HCT116 (cell line): ENCODE results near the gene ACACB. TPM values are rescaled to one million over a fixed set of nuclear protein-coding genes. Genes with fewer than 3 reads are reported as not detected.

Experiments used
- ATAC-seq: fragments of 200-7000 bp; cut with Tn5 transposase; 2 replicates; pipeline ENCODE4 v1.9.1; 2020; ENCODE audit warnings: mild to moderate bottlenecking, moderate library complexity
- BruUV-seq: library from RNA; stranded (reverse); fragments of 400-500 nt; replicated peaks from 2 replicates; lab custom pipeline; 2021; lab: Mats Ljungman, UMichigan
- CTCF ChIA-PET: fragments of 300-600 bp; sonication (Branson Sonifier 250); formaldehyde crosslinking; loops from one replicate; lab custom pipeline; 2021; ENCODE audit warnings: antibody characterized with exemption; lab: Charles Lee
- POLR2A ChIA-PET: fragments of 300-600, 350-600 bp; sonication (Branson Sonifier 250); formaldehyde crosslinking; loops from one replicate; lab custom pipeline; 2021; ENCODE audit warnings: antibody characterized with exemption; lab: Charles Lee
- RAD21 ChIA-PET, 2 experiments: fragments of 300-600 bp; sonication (Branson Sonifier 250); formaldehyde crosslinking; loops; one replicate each; lab custom pipeline; 2023; ENCODE audit warnings: low total read pairs in 2 of 2; ENCODE audit not compliant: uncharacterized antibody in 2 of 2, unreplicated experiment in 2 of 2, low non-redundant PET in 1 of 2; lab: Charles Lee
- DNase-seq: peaks from one replicate; pipeline ENCODE4 v3.0.0-alpha.2; 2010; ENCODE audit warnings: low read depth, low spot score
- H2AFZ ChIP-seq: fragments of 200-600 bp; shearing (Covaris generic), sonication (generic); 2 replicates; pipeline ENCODE4 v1.6.1; 2017; ENCODE audit warnings: low read depth, mixed run types, mixed read lengths, antibody characterized with exemption, low read length; ENCODE audit not compliant: poor library complexity, severe bottlenecking
- H3K27ac ChIP-seq: 2 replicates; pipeline ENCODE4 v1.5.1; 2012; ENCODE audit warnings: low read depth, low read length
- H3K27me3 ChIP-seq: fragments of 200-600 bp; sonication (generic); 2 replicates; pipeline ENCODE4 v1.6.1; 2016; ENCODE audit warnings: mixed run types, low read length, mixed read lengths; ENCODE audit not compliant: insufficient read depth
- H3K36me3 ChIP-seq, 2 experiments: fragments of 200-500 bp in 1 of 2; fragments of 200-600 bp in 1 of 2; sonication (Bioruptor generic) in 1 of 2; sonication (generic) in 1 of 2; 2 replicates each; pipeline versions ENCODE4 v1.5.1 to v1.6.1; 2014 to 2016; ENCODE audit warnings: low read length in 2 of 2, inconsistent platforms in 1 of 2, mixed read lengths in 1 of 2, mixed run types in 1 of 2; ENCODE audit not compliant: insufficient read depth in 2 of 2, control insufficient read depth in 1 of 2
- H3K4me1 ChIP-seq, 2 experiments: fragments of 200-600 bp in 1 of 2; sonication (generic) in 1 of 2; 2 replicates each; pipeline versions ENCODE4 v1.5.1 to v1.6.1; 2012 to 2017; ENCODE audit warnings: low read length in 2 of 2, inconsistent platforms in 1 of 2, mild to moderate bottlenecking in 1 of 2, mixed read lengths in 1 of 2, mixed run types in 1 of 2, moderate library complexity in 1 of 2; ENCODE audit not compliant: insufficient read depth in 2 of 2, control insufficient read depth in 1 of 2
- H3K4me2 ChIP-seq: fragments of 200-600 bp; sonication (generic); 2 replicates; pipeline ENCODE4 v1.6.1; 2017; ENCODE audit warnings: mixed run types, low read length, mixed read lengths
- H3K4me3 ChIP-seq, 2 experiments: fragments of 200-600 bp in 1 of 2; sonication (generic) in 1 of 2; replicated peaks in 1 of 2; 2 replicates each; pipeline ENCODE4 v1.5.1; 2011 to 2016; ENCODE audit warnings: low read length in 2 of 2, control low read depth in 1 of 2, low read depth in 1 of 2, mild to moderate bottlenecking in 1 of 2, mixed read lengths in 1 of 2, mixed run types in 1 of 2
- H3K79me2 ChIP-seq: fragments of 200-600 bp; sonication (generic); 2 replicates; pipeline ENCODE4 v1.6.1; 2017; ENCODE audit warnings: mild to moderate bottlenecking, mixed run types, low read length, moderate library complexity, mixed read lengths; ENCODE audit not compliant: insufficient read depth
- H3K9ac ChIP-seq: fragments of 200-600 bp; sonication (generic); 2 replicates; pipeline ENCODE4 v1.6.1; 2016; ENCODE audit warnings: low read length, mixed read lengths
- H3K9me2 ChIP-seq: fragments of 200-600 bp; sonication (generic), shearing (Covaris generic); 2 replicates; pipeline ENCODE4 v1.6.1; 2017; ENCODE audit warnings: mixed run types, mild to moderate bottlenecking, moderate library complexity; ENCODE audit not compliant: insufficient read depth
- H3K9me3 ChIP-seq, 2 experiments: fragments of 200-500 bp in 1 of 2; fragments of 200-600 bp in 1 of 2; sonication (Bioruptor generic) in 1 of 2; sonication (generic) in 1 of 2; 2 replicates each; pipeline ENCODE4 v1.6.1; 2014 to 2017; ENCODE audit warnings: low read length in 2 of 2, mixed read lengths in 2 of 2, inconsistent platforms in 1 of 2, low read depth in 1 of 2, mild to moderate bottlenecking in 1 of 2, mixed run types in 1 of 2, moderate library complexity in 1 of 2; ENCODE audit not compliant: control insufficient read depth in 1 of 2, insufficient read depth in 1 of 2
- H4K20me1 ChIP-seq: fragments of 200-600 bp; sonication (generic), shearing (Covaris generic); 2 replicates; pipeline ENCODE4 v1.6.1; 2017; ENCODE audit warnings: mixed run types, mild to moderate bottlenecking, moderate library complexity; ENCODE audit not compliant: insufficient read depth
- CBX3 ChIP-seq: IDR thresholded peaks from 2 replicates; pipeline ENCODE4 v1.6.1; 2012; ENCODE audit warnings: low read depth
- CEBPB ChIP-seq: IDR thresholded peaks from 2 replicates; pipeline ENCODE4 v1.6.1; 2012; ENCODE audit warnings: low read depth
- EGR1 ChIP-seq: IDR thresholded peaks from 2 replicates; pipeline ENCODE4 v1.6.1; 2012; ENCODE audit warnings: low read depth
- ELF1 ChIP-seq: IDR thresholded peaks from 2 replicates; pipeline ENCODE4 v1.6.1; 2012; ENCODE audit warnings: low read depth, borderline replicate concordance
- EZH2phosphoT487 ChIP-seq: fragments of 200-600 bp; IDR thresholded peaks from 2 replicates; pipeline ENCODE4 v1.6.1; 2018; ENCODE audit warnings: antibody characterized with exemption, borderline replicate concordance
- FOSL1 ChIP-seq: IDR thresholded peaks from 2 replicates; pipeline ENCODE4 v1.6.1; 2012; ENCODE audit warnings: low read depth
- JUND ChIP-seq: IDR thresholded peaks from 2 replicates; pipeline ENCODE4 v1.6.1; 2012
- POLR2A ChIP-seq: IDR thresholded peaks from 2 replicates; pipeline ENCODE4 v1.7.0; 2011; ENCODE audit warnings: borderline replicate concordance; ENCODE audit not compliant: insufficient read depth, insufficient read length; ENCODE audit errors: extremely low read depth
- POLR2AphosphoS5 ChIP-seq: IDR thresholded peaks from 2 replicates; pipeline ENCODE4 v1.6.1; 2011; ENCODE audit warnings: mild to moderate bottlenecking, low read depth, low read length, moderate library complexity
- RAD21 ChIP-seq: IDR thresholded peaks from 2 replicates; pipeline ENCODE4 v1.6.1; 2012; ENCODE audit warnings: low read depth, mild to moderate bottlenecking
- SIN3A ChIP-seq: IDR thresholded peaks from 2 replicates; pipeline ENCODE4 v1.6.1; 2012; ENCODE audit warnings: low read depth
- SP1 ChIP-seq: IDR thresholded peaks from 2 replicates; pipeline ENCODE4 v1.6.1; 2012; ENCODE audit warnings: low read depth
- TCF7L2 ChIP-seq: IDR thresholded peaks from 2 replicates; pipeline ENCODE4 v1.7.0; 2011; ENCODE audit warnings: borderline replicate concordance, inconsistent platforms; ENCODE audit not compliant: insufficient read depth, insufficient read length; ENCODE audit errors: extremely low read depth
- YY1 ChIP-seq: IDR thresholded peaks from 2 replicates; pipeline ENCODE4 v1.6.1; 2011; ENCODE audit warnings: low read length, low read depth, moderate library complexity, mild to moderate bottlenecking; ENCODE audit not compliant: insufficient replicate concordance; ENCODE audit errors: extremely low read depth
- ZFX ChIP-seq: fragments of 450-650 bp; IDR thresholded peaks from 2 replicates; pipeline ENCODE4 v1.6.1; 2017
- ZNF274 ChIP-seq: fragments of 200-500 bp; sonication (Bioruptor generic); IDR thresholded peaks from 2 replicates; pipeline ENCODE4 v1.6.1; 2014; ENCODE audit warnings: mild to moderate bottlenecking, low read depth, low read length, inconsistent platforms
- intact Hi-C: fragments of 100-400 bp; cut with micrococcal nuclease; formaldehyde crosslinking; loops from 2 replicates; pipeline ENCODE4 v1.10.0; 2022
- total RNA-seq: library from RNA; stranded (reverse); gene quantifications from one replicate; pipeline ENCODE4 v1.2.1, GENCODE V29; 2021; ENCODE audit not compliant: unreplicated experiment
- TF ChIP-seq, protein P1 (sequence below): IDR thresholded peaks from 2 replicates; pipeline ENCODE4 v1.6.1; 2011; ENCODE audit warnings: mild to moderate bottlenecking, low read length, moderate library complexity; ENCODE audit not compliant: insufficient replicate concordance; ENCODE audit errors: extremely low read depth
- TF ChIP-seq, protein P2 (sequence below), 3 experiments: fragments of 200-600 bp in 1 of 3; sonication (generic) in 1 of 3; IDR thresholded peaks in 2 of 3; conservative IDR thresholded peaks in 1 of 3; 2 replicates each; pipeline ENCODE4 v1.5.1; 2012 to 2017; ENCODE audit warnings: low read depth in 2 of 3, low read length in 2 of 3, antibody characterized with exemption in 1 of 3, borderline replicate concordance in 1 of 3, control low read depth in 1 of 3, mild to moderate bottlenecking in 1 of 3, mixed read lengths in 1 of 3, mixed run types in 1 of 3, moderate library complexity in 1 of 3; ENCODE audit not compliant: insufficient read depth in 1 of 3
- TF ChIP-seq, protein P3 (sequence below): IDR thresholded peaks from 2 replicates; pipeline ENCODE4 v1.6.1; 2012

ACACB gene
- total RNA-seq, 1 experiment from 2014 or later = 11.1 TPM

DNA sequence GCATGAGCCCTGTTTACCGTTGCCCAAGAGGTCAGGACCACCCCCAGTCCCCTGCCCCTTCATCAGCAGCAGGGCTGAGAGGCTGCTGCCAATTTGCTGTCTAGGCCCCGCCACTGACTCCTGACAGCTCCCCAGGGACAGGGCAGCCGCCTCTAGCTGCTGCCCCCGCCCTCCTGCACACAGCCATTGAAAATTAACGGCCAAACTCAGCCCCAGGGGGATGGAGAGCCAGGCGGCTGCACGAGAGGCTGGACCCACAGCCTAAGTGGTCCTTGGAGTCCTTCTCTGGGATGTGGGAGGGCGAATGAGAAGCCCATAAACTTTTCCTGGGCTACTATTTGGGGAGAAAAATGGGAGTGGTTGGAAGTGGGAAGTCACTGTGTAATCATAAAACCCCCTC is 188.1 kb downstream of the ACACB start:
- Histone ChIP-seq H3K27me3 (peaks cover 10% of the 10 kb centered on the region; the same call in 1 of the 2 replicates), H3K79me2 (no peaks in the 10 kb centered on the region), H3K4me3 (no peak overlapping the region), H3K36me3 (no peaks in the 10 kb centered on the region), H3K4me1 (peaks cover 2 to 10% of the 10 kb centered on the region in 2 experiments; a peak in 3 of 4 replicates), H2AFZ (no peak overlapping the region), H4K20me1 (no peaks in the 10 kb centered on the region), H3K9me3 (no peaks in the 10 kb centered on the region), H3K9me2 (no peaks in the 10 kb centered on the region), H3K9ac (no peak overlapping the region), H3K4me2 (no peak overlapping the region), H3K27ac (no peak overlapping the region)
- TF ChIP-seq, protein P1, sequence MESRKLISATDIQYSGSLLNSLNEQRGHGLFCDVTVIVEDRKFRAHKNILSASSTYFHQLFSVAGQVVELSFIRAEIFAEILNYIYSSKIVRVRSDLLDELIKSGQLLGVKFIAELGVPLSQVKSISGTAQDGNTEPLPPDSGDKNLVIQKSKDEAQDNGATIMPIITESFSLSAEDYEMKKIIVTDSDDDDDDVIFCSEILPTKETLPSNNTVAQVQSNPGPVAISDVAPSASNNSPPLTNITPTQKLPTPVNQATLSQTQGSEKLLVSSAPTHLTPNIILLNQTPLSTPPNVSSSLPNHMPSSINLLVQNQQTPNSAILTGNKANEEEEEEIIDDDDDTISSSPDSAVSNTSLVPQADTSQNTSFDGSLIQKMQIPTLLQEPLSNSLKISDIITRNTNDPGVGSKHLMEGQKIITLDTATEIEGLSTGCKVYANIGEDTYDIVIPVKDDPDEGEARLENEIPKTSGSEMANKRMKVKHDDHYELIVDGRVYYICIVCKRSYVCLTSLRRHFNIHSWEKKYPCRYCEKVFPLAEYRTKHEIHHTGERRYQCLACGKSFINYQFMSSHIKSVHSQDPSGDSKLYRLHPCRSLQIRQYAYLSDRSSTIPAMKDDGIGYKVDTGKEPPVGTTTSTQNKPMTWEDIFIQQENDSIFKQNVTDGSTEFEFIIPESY = no peak
- TF ChIP-seq, protein P2, sequence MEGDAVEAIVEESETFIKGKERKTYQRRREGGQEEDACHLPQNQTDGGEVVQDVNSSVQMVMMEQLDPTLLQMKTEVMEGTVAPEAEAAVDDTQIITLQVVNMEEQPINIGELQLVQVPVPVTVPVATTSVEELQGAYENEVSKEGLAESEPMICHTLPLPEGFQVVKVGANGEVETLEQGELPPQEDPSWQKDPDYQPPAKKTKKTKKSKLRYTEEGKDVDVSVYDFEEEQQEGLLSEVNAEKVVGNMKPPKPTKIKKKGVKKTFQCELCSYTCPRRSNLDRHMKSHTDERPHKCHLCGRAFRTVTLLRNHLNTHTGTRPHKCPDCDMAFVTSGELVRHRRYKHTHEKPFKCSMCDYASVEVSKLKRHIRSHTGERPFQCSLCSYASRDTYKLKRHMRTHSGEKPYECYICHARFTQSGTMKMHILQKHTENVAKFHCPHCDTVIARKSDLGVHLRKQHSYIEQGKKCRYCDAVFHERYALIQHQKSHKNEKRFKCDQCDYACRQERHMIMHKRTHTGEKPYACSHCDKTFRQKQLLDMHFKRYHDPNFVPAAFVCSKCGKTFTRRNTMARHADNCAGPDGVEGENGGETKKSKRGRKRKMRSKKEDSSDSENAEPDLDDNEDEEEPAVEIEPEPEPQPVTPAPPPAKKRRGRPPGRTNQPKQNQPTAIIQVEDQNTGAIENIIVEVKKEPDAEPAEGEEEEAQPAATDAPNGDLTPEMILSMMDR (IDR thresholded peaks at IDR 0.05 in 2 of 3, conservative IDR thresholded peaks at IDR 0.05 in 1 of 3; ENCODE audit: borderline replicate concordance in 1 of 3, insufficient read depth in 1 of 3, low read depth in 2 of 3, low read length in 2 of 3) = no peak
- no peak for TF ChIP-seq SP1
- TF ChIP-seq FOSL1 = no peak
- no peak for TF ChIP-seq POLR2AphosphoS5
- no peak for TF ChIP-seq SIN3A
- no peak for TF ChIP-seq RAD21
- TF ChIP-seq, protein P3, sequence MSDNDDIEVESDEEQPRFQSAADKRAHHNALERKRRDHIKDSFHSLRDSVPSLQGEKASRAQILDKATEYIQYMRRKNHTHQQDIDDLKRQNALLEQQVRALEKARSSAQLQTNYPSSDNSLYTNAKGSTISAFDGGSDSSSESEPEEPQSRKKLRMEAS = no peak
- TF ChIP-seq ELF1 = no peak
- TF ChIP-seq ZFX = no peak
- no peak for TF ChIP-seq ZNF274
- TF ChIP-seq EGR1 = no peak
- no peak for TF ChIP-seq JUND
- TF ChIP-seq YY1 = no peak
- no peak for TF ChIP-seq EZH2phosphoT487
- TF ChIP-seq CEBPB = no peak
- TF ChIP-seq POLR2A = no peak
- TF ChIP-seq TCF7L2 = no peak
- TF ChIP-seq CBX3 = no peak
- intact Hi-C loops = no loop called here
- RAD21 ChIA-PET = no interaction called here
- ATAC-seq (no peak), DNase-seq (no peak)
- CTCF ChIA-PET = no interaction called here
- POLR2A ChIA-PET = no interaction called here
- BruUV-seq = no TSS peak
